GM18526 (cell line): ENCODE data around the gene ATP10A.

Experiments
- POLR2A ChIP-seq: IDR thresholded peaks from 3 replicates; pipeline ENCODE4 v1.6.1; 2011; ENCODE audit not compliant: insufficient read length; ENCODE audit errors: extremely low read depth

ATP10A gene

DNA sequence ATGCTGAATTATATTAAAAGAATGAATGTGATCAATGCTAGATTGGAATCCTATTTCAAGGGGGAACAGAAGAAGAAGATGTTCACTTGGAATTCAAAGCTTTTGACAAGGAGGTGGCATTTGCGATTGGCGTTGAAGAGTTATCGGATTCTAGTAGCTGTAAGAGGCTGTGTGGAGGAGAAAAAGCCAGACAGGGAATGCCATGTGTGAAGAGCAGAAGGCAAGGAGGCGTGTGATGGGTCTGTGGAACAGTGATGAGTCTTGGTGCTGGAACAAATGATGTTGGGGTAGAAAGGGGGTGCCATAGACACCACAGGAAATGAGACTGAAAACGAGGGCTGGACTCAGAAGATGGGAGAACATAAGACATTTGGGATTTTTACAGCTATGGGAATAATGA lies 30.5 kb upstream of the ATP10A start:
- TF ChIP-seq POLR2A: no peak

DNA sequence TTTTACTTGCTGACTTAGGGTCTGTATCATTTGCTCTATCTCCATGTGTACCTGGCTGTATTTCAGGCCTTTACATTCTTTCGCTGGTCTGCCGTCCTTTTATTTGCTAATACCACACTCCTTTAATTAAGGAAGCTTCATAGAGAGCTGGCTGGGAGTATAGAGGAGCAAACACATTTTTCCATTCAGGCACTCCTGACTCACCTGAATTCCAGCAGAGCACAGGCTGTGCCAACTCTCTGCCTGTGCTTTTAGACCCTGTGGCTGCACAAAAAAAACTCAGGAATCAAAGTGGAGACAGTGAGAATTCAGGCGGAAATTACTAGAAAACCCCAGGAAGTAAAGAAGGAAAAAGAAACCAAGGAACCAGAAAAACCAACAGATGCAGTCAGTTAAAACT lies 29.0 kb upstream of the ATP10A start:
- TF ChIP-seq POLR2A: no peak

DNA sequence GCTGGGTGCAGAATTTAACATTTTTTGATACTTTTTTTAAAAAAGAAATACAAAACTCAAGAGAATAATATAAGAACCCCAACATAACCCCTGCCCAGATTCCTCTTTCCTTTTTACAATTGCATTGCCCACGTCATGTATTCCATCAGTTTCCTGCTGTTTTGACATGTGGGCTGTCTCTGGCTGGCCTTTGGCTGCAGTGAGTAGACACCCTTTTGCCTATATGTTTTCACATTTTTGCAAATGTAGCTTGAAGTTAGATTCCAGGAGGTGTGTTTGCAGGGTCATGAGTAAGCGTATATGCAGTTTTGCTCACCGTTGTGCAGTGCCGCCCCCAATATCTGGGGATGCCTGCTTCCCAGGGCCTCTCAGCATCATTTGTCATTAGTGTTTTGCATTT lies 28.0 kb upstream of the ATP10A start:
- no peak for TF ChIP-seq POLR2A

DNA sequence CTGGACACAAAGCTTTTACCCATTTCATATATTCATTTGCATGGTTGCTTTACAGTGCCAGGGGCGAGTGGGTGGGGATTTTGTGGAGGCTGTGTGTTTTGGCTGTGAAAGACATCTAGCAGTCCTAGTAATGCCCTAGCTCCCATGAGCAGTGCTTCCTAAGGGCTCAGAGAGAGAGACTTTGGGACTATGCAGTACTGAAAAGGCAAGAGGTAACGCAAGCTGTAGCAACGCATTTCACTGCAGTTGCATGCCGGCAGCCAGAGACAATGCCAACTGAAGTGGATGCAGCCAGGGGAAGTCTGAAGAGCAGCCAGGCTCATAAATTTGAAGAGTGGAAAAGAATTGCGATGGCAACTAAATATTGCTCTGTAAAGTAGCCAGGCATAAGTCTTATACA lies 27.4 kb upstream of the ATP10A start:
- TF ChIP-seq POLR2A: no peak

DNA sequence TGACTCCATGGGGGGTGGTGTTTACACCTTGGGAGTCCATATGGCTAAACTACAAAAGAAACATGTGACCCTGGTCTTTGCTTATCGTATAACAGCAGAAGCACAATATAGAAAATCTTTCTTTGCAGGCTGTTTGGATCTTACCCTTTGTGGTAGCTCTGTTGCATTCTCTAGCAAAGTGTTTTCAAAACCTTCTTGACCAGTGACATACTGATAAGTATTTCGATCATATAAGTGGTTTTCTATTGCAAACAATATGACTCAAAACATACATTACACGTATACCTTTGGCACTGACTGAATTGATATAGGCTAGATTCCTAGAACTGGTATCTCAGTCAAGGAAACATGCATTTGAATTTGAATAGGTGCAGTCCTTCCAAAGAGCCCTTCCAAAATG lies 24.7 kb upstream of the ATP10A start:
- no peak for TF ChIP-seq POLR2A

DNA sequence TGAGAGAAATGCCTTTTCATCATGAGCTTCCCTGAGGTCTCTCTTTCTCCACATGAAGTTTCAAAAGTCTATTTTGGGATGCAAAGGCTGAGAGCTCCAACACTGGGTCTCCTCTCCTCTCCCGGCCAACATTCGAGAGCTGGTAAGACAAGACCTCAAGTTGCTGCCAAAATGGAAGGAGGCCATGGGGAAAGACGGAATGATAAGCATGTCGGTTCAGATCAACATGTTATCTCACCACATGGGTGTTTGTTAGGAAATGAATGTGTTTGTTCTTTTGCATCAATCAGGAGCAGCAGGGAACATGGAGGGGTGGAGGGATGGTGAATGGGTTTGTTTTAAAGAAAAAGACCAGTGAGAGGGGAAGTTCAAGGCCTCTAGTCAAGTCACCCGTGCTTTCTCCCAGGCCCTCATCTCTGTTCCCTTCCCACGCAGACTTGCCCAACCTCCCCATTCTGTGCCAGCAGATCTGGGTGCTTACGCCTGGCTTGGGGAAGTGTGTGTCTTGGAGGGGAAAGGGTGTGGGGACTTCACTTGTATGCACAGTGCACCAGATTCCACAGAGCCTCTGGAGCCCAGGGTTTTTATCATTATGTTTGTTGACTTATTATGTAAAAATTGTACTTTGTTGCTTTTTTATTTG lies 23.5 kb upstream of the ATP10A start:
- no peak for TF ChIP-seq POLR2A

DNA sequence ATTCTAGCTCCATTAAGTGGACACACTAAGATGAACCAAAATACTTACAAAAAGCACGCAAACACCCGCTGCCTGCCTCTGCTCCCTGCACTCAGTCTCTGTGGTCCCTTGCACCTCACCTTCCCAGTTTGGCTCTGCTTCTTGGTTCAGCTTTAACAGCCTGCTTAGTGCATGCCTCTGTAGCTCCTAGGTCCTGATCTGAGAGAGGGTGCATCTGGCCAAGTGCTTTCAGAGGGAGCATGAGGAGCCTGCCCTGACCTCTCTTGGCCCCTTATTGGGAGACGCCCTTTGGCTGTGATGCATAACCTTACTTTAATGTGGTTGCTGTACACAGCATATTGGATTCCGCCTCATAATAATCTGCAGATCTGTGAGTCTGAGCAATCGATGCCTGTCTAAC lies 21.2 kb upstream of the ATP10A start:
- TF ChIP-seq POLR2A: no peak

DNA sequence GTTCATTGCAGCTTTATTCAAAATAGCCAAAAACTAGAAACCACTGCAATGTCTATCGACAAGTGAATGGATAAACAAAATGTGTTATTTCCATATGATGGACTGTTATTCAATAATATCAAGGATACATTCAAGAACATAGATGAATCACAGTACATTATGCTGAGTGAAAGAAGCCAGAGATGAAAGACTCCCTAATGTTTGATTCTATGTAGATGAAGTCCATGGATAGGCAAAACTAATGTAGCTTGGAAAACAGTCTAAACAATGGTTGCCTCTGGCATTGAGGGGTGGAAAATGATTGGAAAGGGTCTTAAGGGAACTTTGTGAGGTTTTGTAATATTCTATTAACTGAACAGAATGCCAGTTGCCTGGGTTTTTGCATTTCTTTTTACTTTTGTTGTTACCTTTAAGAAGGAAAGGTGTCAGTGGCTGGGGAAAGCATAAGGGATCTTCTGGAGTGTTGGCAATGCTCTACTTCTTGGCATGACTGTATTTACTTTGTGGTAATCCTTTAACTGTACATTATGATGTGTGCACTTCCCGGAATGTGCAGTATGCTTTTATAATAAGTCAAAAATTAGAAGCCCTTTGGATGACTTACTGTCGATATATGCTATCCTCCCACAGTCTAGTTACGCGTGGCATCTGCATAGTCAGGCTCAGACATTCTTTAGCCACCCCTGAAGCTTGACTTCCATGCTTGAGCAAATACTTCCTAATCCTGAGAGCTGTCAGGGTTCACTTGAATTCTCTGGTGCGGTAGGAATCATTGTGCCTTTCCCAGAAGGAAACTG lies 20.5 kb upstream of the ATP10A start:
- no peak for TF ChIP-seq POLR2A

DNA sequence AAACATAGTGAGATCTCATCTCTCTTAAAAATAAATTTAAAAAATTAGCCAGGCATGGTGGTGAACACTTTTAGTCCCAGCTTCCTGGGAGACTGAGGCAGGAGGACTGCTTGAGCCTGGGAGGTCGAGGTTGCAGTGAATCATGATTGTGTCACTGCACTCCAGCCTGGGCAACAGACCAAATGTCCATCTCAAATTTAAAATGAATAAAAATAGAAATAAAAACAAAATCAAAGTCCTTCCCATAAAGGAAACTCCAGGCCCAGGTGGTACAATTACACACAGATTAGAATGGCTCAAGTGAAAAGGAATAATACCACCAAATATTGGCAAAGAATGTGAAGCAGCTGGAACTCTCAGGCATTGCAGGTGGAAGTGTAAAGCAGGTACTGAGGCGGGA lies 19.3 kb upstream of the ATP10A start:
- TF ChIP-seq POLR2A: no peak

DNA sequence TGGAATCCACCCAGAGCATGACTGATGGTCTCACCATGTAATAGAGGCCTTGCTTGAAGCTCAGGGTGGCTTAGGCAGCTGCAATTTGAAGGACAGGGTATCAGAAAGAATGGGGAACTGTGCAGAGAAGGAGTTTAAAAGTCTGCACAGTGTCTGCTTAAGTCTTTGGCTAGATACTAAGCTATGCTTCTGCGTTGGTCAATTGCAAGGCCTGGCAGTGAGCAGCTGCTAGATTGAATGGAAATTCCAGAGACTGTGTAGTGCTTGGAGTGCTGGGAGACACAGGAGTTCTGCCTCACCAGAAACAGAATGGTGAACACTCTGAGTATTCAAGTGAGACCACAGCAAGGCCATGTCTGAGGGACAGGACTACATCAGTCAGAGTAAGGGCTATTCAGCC lies 17.3 kb upstream of the ATP10A start:
- no peak for TF ChIP-seq POLR2A

DNA sequence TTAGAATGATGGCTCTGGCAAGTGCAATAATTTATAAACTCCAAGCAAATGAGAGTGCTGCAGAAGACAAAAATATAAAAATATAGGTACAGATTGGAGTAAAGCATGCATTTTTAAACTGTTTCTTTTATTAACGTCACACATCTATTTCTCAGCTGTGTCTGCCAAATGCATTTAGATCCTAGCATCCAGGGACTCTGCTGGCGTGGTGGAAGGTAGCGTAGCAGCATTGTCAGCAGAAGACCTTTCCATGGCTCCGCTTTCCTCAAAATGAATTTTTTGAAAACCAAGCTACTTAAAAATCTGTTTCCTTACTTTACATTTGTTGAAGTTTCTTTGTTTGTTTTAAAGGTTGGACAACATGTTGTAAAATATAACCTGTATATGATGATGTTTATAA lies 16.3 kb upstream of the ATP10A start:
- TF ChIP-seq POLR2A: no peak

DNA sequence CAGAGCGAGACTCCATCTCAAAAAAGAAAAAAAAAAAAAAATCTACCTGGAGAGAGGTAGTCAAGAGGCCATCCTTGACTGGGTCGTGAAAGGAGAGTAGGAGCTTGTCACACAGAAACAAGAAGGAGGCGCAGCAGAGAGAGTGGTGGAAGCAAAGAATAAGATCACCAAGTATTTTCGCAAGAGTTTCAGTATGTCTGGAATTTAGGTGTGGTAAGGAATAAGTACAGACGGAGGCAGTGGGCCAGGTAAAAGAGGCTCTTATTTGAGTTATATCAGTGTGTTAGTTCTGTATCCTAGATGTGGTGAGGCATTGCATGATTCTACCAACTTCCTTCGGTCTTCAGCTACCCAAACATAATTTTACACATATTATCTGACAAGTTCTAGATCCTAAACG lies 14.6 kb upstream of the ATP10A start:
- no peak for TF ChIP-seq POLR2A

DNA sequence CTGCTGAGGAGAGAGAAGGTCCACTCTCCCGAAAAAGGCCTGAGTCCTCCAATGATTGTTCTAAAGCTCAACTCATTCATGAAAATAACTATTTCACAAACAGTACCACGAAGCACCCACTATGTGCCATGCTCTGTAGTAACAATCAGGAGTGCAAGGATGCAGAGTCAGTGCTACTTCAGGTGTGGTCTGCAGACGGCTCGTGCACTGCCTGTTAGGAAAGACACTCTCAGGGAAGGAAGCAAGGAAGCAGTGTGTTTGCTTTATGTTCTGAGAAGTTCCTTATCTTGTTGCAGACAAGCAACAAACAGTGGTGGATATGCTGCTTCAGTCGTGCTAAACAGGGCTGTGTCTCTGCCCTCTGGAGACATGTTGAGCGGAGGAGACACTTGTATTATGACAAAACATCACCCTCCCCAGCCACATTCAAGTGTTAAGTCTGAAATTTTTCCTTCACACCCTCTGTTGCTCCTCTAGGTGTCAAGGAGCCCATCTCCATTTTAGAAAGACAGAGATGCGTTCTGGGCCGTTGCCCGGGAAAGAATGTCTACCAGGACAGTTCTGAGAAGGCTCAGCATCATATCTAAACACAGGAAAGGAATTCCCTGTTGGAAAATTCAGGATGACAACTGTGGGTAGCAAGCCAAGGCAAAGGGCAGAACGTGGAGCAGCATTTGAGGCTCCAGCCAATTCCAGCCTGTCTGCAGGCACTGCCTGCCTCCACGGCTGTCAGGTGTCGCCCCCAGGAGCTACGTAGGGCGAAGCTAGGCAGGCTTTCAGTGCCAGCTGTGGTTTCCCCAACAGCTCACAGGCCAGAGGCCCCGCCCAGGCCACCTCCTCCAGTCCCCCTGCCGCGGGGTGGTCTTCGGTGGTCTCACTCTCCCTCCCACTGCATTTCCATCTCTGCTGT lies 13.4 kb upstream of the ATP10A start:
- no peak for TF ChIP-seq POLR2A

DNA sequence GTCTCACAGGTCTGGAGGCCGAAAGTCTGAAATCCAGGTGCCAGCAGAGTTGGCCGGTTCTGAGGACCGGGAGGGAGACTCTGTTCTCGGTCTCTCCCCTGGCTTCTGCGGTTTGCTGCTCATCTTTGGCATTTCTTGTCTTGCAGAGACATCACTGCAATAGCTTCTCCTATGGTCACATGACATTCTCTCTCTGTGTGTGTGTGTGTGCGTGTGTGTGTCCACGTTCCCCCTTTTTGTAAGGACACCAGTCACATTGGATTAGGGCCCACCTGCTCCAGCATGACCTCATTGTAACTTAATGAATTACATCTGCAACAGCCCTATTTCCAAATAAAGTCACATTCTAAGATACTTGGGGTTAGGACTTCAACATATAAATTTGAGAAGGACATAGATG lies 12.4 kb upstream of the ATP10A start:
- TF ChIP-seq POLR2A: no peak

DNA sequence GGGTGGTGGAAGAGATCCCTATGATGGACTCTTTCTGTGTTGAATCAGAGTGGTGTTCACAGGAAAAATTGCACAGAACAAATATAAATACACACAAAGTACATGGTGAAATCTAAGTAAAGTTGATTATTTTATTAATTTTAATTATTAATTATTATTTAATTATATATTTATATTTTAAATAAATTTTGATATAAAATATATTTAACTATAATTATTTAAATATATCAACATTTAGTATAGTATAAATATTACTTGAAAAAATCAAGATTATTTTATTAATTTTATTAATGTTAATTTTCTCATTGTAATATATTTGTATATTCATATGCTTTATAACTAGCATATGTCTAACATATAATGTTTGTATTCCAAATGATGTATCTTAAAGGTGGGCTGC lies 11.3 kb upstream of the ATP10A start:
- no peak for TF ChIP-seq POLR2A

DNA sequence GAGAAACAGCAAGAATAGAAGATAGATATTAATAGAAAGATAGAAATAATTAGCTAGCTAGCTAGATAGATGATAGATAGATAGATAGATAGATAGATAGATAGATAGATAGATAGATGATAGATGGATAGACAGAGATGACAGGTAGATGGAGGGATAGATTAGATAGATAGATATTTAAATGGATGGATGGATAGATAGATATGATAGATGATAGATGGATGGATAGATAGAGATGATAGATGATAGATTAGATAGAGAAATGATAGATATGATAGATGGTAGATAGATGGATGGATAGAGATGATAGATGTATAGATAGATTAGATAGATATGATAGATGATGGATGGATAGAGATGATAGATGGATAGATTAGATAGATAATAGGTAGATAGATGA lies 8.3 kb upstream of the ATP10A start:
- no peak for TF ChIP-seq POLR2A
